HCT116 (cell line): ENCODE measurements around the gene EXOC4. TPM values are rescaled to one million over a fixed set of nuclear protein-coding genes. Genes with fewer than 3 reads are reported as not detected.

Source experiments
- ATAC-seq: fragments of 200-7000 bp; cut with Tn5 transposase; 2 replicates; pipeline ENCODE4 v1.9.1; 2020; ENCODE audit warnings: mild to moderate bottlenecking, moderate library complexity
- BruUV-seq: library from RNA; stranded (reverse); fragments of 400-500 nt; replicated peaks from 2 replicates; lab custom pipeline; 2021; lab: Mats Ljungman, UMichigan
- CTCF ChIA-PET: fragments of 300-600 bp; sonication (Branson Sonifier 250); formaldehyde crosslinking; loops from one replicate; lab custom pipeline; 2021; ENCODE audit warnings: antibody characterized with exemption; lab: Charles Lee
- POLR2A ChIA-PET: fragments of 300-600, 350-600 bp; sonication (Branson Sonifier 250); formaldehyde crosslinking; loops from one replicate; lab custom pipeline; 2021; ENCODE audit warnings: antibody characterized with exemption; lab: Charles Lee
- RAD21 ChIA-PET, 2 experiments: fragments of 300-600 bp; sonication (Branson Sonifier 250); formaldehyde crosslinking; loops; one replicate each; lab custom pipeline; 2023; ENCODE audit warnings: low total read pairs in 2 of 2; ENCODE audit not compliant: uncharacterized antibody in 2 of 2, unreplicated experiment in 2 of 2, low non-redundant PET in 1 of 2; lab: Charles Lee
- DNase-seq: peaks from one replicate; pipeline ENCODE4 v3.0.0-alpha.2; 2010; ENCODE audit warnings: low read depth, low spot score
- H2AFZ ChIP-seq: fragments of 200-600 bp; shearing (Covaris generic), sonication (generic); 2 replicates; pipeline ENCODE4 v1.6.1; 2017; ENCODE audit warnings: low read depth, mixed run types, mixed read lengths, antibody characterized with exemption, low read length; ENCODE audit not compliant: poor library complexity, severe bottlenecking
- H3K27ac ChIP-seq: 2 replicates; pipeline ENCODE4 v1.5.1; 2012; ENCODE audit warnings: low read depth, low read length
- H3K27me3 ChIP-seq: fragments of 200-600 bp; sonication (generic); 2 replicates; pipeline ENCODE4 v1.6.1; 2016; ENCODE audit warnings: mixed run types, low read length, mixed read lengths; ENCODE audit not compliant: insufficient read depth
- H3K36me3 ChIP-seq, 2 experiments: fragments of 200-500 bp in 1 of 2; fragments of 200-600 bp in 1 of 2; sonication (Bioruptor generic) in 1 of 2; sonication (generic) in 1 of 2; 2 replicates each; pipeline versions ENCODE4 v1.5.1 to v1.6.1; 2014 to 2016; ENCODE audit warnings: low read length in 2 of 2, inconsistent platforms in 1 of 2, mixed read lengths in 1 of 2, mixed run types in 1 of 2; ENCODE audit not compliant: insufficient read depth in 2 of 2, control insufficient read depth in 1 of 2
- H3K4me1 ChIP-seq, 2 experiments: fragments of 200-600 bp in 1 of 2; sonication (generic) in 1 of 2; 2 replicates each; pipeline versions ENCODE4 v1.5.1 to v1.6.1; 2012 to 2017; ENCODE audit warnings: low read length in 2 of 2, inconsistent platforms in 1 of 2, mild to moderate bottlenecking in 1 of 2, mixed read lengths in 1 of 2, mixed run types in 1 of 2, moderate library complexity in 1 of 2; ENCODE audit not compliant: insufficient read depth in 2 of 2, control insufficient read depth in 1 of 2
- H3K4me2 ChIP-seq: fragments of 200-600 bp; sonication (generic); 2 replicates; pipeline ENCODE4 v1.6.1; 2017; ENCODE audit warnings: mixed run types, low read length, mixed read lengths
- H3K4me3 ChIP-seq, 2 experiments: fragments of 200-600 bp in 1 of 2; sonication (generic) in 1 of 2; replicated peaks in 1 of 2; 2 replicates each; pipeline ENCODE4 v1.5.1; 2011 to 2016; ENCODE audit warnings: low read length in 2 of 2, control low read depth in 1 of 2, low read depth in 1 of 2, mild to moderate bottlenecking in 1 of 2, mixed read lengths in 1 of 2, mixed run types in 1 of 2
- H3K79me2 ChIP-seq: fragments of 200-600 bp; sonication (generic); 2 replicates; pipeline ENCODE4 v1.6.1; 2017; ENCODE audit warnings: mild to moderate bottlenecking, mixed run types, low read length, moderate library complexity, mixed read lengths; ENCODE audit not compliant: insufficient read depth
- H3K9ac ChIP-seq: fragments of 200-600 bp; sonication (generic); 2 replicates; pipeline ENCODE4 v1.6.1; 2016; ENCODE audit warnings: low read length, mixed read lengths
- H3K9me2 ChIP-seq: fragments of 200-600 bp; sonication (generic), shearing (Covaris generic); 2 replicates; pipeline ENCODE4 v1.6.1; 2017; ENCODE audit warnings: mixed run types, mild to moderate bottlenecking, moderate library complexity; ENCODE audit not compliant: insufficient read depth
- H3K9me3 ChIP-seq, 2 experiments: fragments of 200-500 bp in 1 of 2; fragments of 200-600 bp in 1 of 2; sonication (Bioruptor generic) in 1 of 2; sonication (generic) in 1 of 2; 2 replicates each; pipeline ENCODE4 v1.6.1; 2014 to 2017; ENCODE audit warnings: low read length in 2 of 2, mixed read lengths in 2 of 2, inconsistent platforms in 1 of 2, low read depth in 1 of 2, mild to moderate bottlenecking in 1 of 2, mixed run types in 1 of 2, moderate library complexity in 1 of 2; ENCODE audit not compliant: control insufficient read depth in 1 of 2, insufficient read depth in 1 of 2
- H4K20me1 ChIP-seq: fragments of 200-600 bp; sonication (generic), shearing (Covaris generic); 2 replicates; pipeline ENCODE4 v1.6.1; 2017; ENCODE audit warnings: mixed run types, mild to moderate bottlenecking, moderate library complexity; ENCODE audit not compliant: insufficient read depth
- CBX3 ChIP-seq: IDR thresholded peaks from 2 replicates; pipeline ENCODE4 v1.6.1; 2012; ENCODE audit warnings: low read depth
- EGR1 ChIP-seq: IDR thresholded peaks from 2 replicates; pipeline ENCODE4 v1.6.1; 2012; ENCODE audit warnings: low read depth
- ELF1 ChIP-seq: IDR thresholded peaks from 2 replicates; pipeline ENCODE4 v1.6.1; 2012; ENCODE audit warnings: low read depth, borderline replicate concordance
- EZH2phosphoT487 ChIP-seq: fragments of 200-600 bp; IDR thresholded peaks from 2 replicates; pipeline ENCODE4 v1.6.1; 2018; ENCODE audit warnings: antibody characterized with exemption, borderline replicate concordance
- FOSL1 ChIP-seq: IDR thresholded peaks from 2 replicates; pipeline ENCODE4 v1.6.1; 2012; ENCODE audit warnings: low read depth
- JUND ChIP-seq: IDR thresholded peaks from 2 replicates; pipeline ENCODE4 v1.6.1; 2012
- POLR2A ChIP-seq: IDR thresholded peaks from 2 replicates; pipeline ENCODE4 v1.7.0; 2011; ENCODE audit warnings: borderline replicate concordance; ENCODE audit not compliant: insufficient read depth, insufficient read length; ENCODE audit errors: extremely low read depth
- RAD21 ChIP-seq: IDR thresholded peaks from 2 replicates; pipeline ENCODE4 v1.6.1; 2012; ENCODE audit warnings: low read depth, mild to moderate bottlenecking
- SIN3A ChIP-seq: IDR thresholded peaks from 2 replicates; pipeline ENCODE4 v1.6.1; 2012; ENCODE audit warnings: low read depth
- SP1 ChIP-seq: IDR thresholded peaks from 2 replicates; pipeline ENCODE4 v1.6.1; 2012; ENCODE audit warnings: low read depth
- SRF ChIP-seq: IDR thresholded peaks from 2 replicates; pipeline ENCODE4 v1.6.1; 2012; ENCODE audit warnings: low read depth
- YY1 ChIP-seq: IDR thresholded peaks from 2 replicates; pipeline ENCODE4 v1.6.1; 2011; ENCODE audit warnings: low read length, low read depth, moderate library complexity, mild to moderate bottlenecking; ENCODE audit not compliant: insufficient replicate concordance; ENCODE audit errors: extremely low read depth
- ZFX ChIP-seq: fragments of 450-650 bp; IDR thresholded peaks from 2 replicates; pipeline ENCODE4 v1.6.1; 2017
- intact Hi-C: fragments of 100-400 bp; cut with micrococcal nuclease; formaldehyde crosslinking; loops from 2 replicates; pipeline ENCODE4 v1.10.0; 2022
- total RNA-seq: library from RNA; stranded (reverse); gene quantifications from one replicate; pipeline ENCODE4 v1.2.1, GENCODE V29; 2021; ENCODE audit not compliant: unreplicated experiment
- TF ChIP-seq, protein P1 (sequence below): IDR thresholded peaks from 2 replicates; pipeline ENCODE4 v1.6.1; 2011; ENCODE audit warnings: mild to moderate bottlenecking, low read length, moderate library complexity; ENCODE audit not compliant: insufficient replicate concordance; ENCODE audit errors: extremely low read depth
- TF ChIP-seq, protein P2 (sequence below): IDR thresholded peaks from 2 replicates; pipeline ENCODE4 v1.6.1; 2012
- TF ChIP-seq, protein P3 (sequence below): IDR thresholded peaks from 2 replicates; pipeline ENCODE4 v1.6.1; 2012; ENCODE audit warnings: low read depth
- TF ChIP-seq, protein P4 (sequence below), 3 experiments: fragments of 200-600 bp in 1 of 3; sonication (generic) in 1 of 3; IDR thresholded peaks in 2 of 3; conservative IDR thresholded peaks in 1 of 3; 2 replicates each; pipeline ENCODE4 v1.5.1; 2012 to 2017; ENCODE audit warnings: low read depth in 2 of 3, low read length in 2 of 3, antibody characterized with exemption in 1 of 3, borderline replicate concordance in 1 of 3, control low read depth in 1 of 3, mild to moderate bottlenecking in 1 of 3, mixed read lengths in 1 of 3, mixed run types in 1 of 3, moderate library complexity in 1 of 3; ENCODE audit not compliant: insufficient read depth in 1 of 3

EXOC4 gene
- total RNA-seq, 1 experiment from 2014 or later: 40.3 TPM

DNA sequence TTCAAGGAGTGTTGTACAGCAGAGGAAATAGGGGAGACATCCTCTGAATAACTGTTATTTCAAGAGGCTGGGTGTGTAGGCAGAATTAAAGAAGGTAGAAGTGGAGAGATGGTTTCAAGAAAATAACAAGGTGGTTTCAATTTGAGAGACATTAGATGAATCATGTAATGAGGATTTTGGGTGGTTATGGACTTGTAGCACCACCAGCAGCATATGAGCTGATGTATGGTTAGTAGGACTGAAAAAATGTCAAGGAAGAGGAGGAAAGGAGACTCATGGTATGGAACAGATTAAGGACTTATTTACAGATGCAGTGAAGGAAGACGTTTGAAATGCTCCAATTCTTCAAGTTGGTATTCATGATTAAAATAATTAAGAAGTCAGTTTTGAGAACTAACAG is 166.2 kb downstream of the EXOC4 start:
- H4K20me1 ChIP-seq: no peaks in the 10 kb centered on the region; the same call in 1 of the 2 replicates
- H2AFZ ChIP-seq: no peak overlapping the region
- H3K4me2 ChIP-seq: no peak overlapping the region
- H3K9me2 ChIP-seq: no peaks in the 10 kb centered on the region
- ChIA-PET CTCF (no interaction called here), RAD21 (no interaction called here), POLR2A (no interaction called here)
- no peak overlapping the region for H3K9ac ChIP-seq
- H3K9me3 ChIP-seq: no peaks in the 10 kb centered on the region
- DNase-seq: no peak
- no peaks in the 10 kb centered on the region for H3K27me3 ChIP-seq
- no TSS peak for BruUV-seq
- H3K4me3 ChIP-seq: no peak overlapping the region
- ATAC-seq: no peak
- intact Hi-C loops: no loop called here
- no peaks in the 10 kb centered on the region for H3K4me1 ChIP-seq
- no peaks in the 10 kb centered on the region for H3K79me2 ChIP-seq
- H3K36me3 ChIP-seq: no peaks in the 10 kb centered on the region
- TF ChIP-seq, protein P1, sequence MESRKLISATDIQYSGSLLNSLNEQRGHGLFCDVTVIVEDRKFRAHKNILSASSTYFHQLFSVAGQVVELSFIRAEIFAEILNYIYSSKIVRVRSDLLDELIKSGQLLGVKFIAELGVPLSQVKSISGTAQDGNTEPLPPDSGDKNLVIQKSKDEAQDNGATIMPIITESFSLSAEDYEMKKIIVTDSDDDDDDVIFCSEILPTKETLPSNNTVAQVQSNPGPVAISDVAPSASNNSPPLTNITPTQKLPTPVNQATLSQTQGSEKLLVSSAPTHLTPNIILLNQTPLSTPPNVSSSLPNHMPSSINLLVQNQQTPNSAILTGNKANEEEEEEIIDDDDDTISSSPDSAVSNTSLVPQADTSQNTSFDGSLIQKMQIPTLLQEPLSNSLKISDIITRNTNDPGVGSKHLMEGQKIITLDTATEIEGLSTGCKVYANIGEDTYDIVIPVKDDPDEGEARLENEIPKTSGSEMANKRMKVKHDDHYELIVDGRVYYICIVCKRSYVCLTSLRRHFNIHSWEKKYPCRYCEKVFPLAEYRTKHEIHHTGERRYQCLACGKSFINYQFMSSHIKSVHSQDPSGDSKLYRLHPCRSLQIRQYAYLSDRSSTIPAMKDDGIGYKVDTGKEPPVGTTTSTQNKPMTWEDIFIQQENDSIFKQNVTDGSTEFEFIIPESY: no peak
- TF ChIP-seq FOSL1 (no peak), SIN3A (no peak), YY1 (no peak), CBX3 (no peak), RAD21 (no peak), ELF1 (no peak), JUND (no peak), POLR2A (no peak), EGR1 (no peak), EZH2phosphoT487 (no peak), ZFX (no peak), SRF (no peak), SP1 (no peak)
- TF ChIP-seq, protein P2, sequence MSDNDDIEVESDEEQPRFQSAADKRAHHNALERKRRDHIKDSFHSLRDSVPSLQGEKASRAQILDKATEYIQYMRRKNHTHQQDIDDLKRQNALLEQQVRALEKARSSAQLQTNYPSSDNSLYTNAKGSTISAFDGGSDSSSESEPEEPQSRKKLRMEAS: no peak
- TF ChIP-seq, protein P3, sequence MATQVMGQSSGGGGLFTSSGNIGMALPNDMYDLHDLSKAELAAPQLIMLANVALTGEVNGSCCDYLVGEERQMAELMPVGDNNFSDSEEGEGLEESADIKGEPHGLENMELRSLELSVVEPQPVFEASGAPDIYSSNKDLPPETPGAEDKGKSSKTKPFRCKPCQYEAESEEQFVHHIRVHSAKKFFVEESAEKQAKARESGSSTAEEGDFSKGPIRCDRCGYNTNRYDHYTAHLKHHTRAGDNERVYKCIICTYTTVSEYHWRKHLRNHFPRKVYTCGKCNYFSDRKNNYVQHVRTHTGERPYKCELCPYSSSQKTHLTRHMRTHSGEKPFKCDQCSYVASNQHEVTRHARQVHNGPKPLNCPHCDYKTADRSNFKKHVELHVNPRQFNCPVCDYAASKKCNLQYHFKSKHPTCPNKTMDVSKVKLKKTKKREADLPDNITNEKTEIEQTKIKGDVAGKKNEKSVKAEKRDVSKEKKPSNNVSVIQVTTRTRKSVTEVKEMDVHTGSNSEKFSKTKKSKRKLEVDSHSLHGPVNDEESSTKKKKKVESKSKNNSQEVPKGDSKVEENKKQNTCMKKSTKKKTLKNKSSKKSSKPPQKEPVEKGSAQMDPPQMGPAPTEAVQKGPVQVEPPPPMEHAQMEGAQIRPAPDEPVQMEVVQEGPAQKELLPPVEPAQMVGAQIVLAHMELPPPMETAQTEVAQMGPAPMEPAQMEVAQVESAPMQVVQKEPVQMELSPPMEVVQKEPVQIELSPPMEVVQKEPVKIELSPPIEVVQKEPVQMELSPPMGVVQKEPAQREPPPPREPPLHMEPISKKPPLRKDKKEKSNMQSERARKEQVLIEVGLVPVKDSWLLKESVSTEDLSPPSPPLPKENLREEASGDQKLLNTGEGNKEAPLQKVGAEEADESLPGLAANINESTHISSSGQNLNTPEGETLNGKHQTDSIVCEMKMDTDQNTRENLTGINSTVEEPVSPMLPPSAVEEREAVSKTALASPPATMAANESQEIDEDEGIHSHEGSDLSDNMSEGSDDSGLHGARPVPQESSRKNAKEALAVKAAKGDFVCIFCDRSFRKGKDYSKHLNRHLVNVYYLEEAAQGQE: no peak
- TF ChIP-seq, protein P4, sequence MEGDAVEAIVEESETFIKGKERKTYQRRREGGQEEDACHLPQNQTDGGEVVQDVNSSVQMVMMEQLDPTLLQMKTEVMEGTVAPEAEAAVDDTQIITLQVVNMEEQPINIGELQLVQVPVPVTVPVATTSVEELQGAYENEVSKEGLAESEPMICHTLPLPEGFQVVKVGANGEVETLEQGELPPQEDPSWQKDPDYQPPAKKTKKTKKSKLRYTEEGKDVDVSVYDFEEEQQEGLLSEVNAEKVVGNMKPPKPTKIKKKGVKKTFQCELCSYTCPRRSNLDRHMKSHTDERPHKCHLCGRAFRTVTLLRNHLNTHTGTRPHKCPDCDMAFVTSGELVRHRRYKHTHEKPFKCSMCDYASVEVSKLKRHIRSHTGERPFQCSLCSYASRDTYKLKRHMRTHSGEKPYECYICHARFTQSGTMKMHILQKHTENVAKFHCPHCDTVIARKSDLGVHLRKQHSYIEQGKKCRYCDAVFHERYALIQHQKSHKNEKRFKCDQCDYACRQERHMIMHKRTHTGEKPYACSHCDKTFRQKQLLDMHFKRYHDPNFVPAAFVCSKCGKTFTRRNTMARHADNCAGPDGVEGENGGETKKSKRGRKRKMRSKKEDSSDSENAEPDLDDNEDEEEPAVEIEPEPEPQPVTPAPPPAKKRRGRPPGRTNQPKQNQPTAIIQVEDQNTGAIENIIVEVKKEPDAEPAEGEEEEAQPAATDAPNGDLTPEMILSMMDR (IDR thresholded peaks at IDR 0.05 in 2 of 3, conservative IDR thresholded peaks at IDR 0.05 in 1 of 3; ENCODE audit: borderline replicate concordance in 1 of 3, insufficient read depth in 1 of 3, low read depth in 2 of 3, low read length in 2 of 3): no peak
- no peak overlapping the region for H3K27ac ChIP-seq
